ENCODE results near the gene PARD6B. TPM values are rescaled to one million over a fixed set of nuclear protein-coding genes. Genes with fewer than 3 reads are reported as not detected.
A peak's percentile ranks its signal among the peaks of the same experiment; 100 is the strongest.

PARD6B gene, protein sequence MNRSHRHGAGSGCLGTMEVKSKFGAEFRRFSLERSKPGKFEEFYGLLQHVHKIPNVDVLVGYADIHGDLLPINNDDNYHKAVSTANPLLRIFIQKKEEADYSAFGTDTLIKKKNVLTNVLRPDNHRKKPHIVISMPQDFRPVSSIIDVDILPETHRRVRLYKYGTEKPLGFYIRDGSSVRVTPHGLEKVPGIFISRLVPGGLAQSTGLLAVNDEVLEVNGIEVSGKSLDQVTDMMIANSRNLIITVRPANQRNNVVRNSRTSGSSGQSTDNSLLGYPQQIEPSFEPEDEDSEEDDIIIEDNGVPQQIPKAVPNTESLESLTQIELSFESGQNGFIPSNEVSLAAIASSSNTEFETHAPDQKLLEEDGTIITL
- 18.9 and 24.5 TPM in 2 replicates for total RNA-seq (2014; rRNA removed; shearing (Covaris generic))

DNA sequence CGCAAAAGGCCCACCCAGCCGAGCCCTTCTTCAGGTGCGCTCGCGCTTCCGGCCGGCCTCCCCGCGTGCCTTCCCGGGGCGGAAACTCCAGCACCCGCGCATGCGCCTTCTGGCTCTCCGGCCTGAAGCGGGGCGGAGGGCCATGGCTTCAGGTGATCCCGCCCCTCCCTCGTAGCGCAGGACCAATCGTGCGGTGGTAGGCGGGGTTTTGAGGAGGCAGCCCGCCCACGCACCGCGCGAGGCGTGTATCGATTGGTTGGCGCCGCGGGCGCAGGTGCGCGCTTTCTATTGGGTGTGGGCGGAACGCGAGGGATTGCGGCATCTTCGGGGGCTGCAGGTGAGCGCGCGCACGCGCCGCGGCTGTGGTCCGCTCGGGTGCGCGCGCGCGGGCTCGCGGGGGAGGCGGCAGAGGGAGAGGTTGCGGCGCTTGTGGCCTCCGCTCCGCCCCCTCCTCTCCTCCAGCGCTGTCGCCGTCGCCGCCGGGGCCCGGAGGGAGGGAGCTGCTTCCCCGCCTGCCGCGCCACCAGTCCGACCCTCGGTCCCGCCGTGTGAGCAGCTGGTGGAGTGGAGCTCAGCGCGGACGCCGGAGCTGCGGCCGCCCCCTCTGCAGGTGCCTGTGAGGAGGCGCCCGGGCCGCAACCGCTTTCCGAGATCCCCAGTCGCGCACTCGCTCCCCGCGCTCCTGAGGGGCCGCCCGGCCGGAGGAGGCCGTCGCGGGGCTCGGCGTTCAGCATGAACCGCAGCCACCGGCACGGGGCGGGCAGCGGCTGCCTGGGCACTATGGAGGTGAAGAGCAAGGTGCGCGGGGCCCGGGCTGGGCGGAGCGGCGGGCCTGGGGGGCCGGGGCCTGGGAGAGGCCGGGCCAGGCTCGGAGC is at the start of gene PARD6B:
Gene PARD6B (plus strand): TSS at position 526 of the 875 bp plus-strand sequence. CDS start 207 bp downstream, at position 733.
- DNase-seq: peak; percentile 99
- no peaks in the 10 kb centered on the region; the same call in 1 of the 2 replicates for H3K27me3 ChIP-seq (ENCODE audit: control insufficient read depth, insufficient read depth, low read length)
- H3K36me3 ChIP-seq (replicated peaks; ENCODE audit: control insufficient read depth, insufficient read depth, low read length): no peaks in the 10 kb centered on the region; the same call in 1 of the 2 replicates
- H3K4me3 ChIP-seq (ENCODE audit: insufficient read depth, low read depth, low read length): peak within 1 kb of the TSS; percentile 91

DNA sequence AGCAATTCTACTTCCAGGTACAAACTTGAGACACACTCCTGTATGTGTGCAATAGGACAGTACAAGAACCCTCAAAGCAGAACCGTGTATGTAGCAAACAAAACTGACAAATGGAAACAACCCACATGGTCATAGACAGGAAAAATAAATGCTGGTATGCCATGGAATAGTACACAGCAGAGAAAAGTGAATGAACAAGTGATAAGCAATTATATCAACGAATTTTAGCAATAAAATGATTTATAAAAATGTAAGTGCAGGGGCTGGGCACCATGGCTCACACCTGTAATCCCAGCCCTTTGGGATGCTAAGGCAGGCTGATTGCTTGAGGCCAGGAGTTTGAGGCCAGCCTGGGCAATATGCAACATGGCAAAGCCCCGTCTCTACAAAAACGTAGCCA is 49.3 kb upstream of the PARD6B start:
- no peak for DNase-seq
- no peak overlapping the region for H3K4me3 ChIP-seq (ENCODE audit: insufficient read depth, low read depth, low read length)
- H3K27me3 ChIP-seq (ENCODE audit: control insufficient read depth, insufficient read depth, low read length): no peaks in the 10 kb centered on the region
- no peaks in the 10 kb centered on the region for H3K36me3 ChIP-seq (replicated peaks; ENCODE audit: control insufficient read depth, insufficient read depth, low read length)

DNA sequence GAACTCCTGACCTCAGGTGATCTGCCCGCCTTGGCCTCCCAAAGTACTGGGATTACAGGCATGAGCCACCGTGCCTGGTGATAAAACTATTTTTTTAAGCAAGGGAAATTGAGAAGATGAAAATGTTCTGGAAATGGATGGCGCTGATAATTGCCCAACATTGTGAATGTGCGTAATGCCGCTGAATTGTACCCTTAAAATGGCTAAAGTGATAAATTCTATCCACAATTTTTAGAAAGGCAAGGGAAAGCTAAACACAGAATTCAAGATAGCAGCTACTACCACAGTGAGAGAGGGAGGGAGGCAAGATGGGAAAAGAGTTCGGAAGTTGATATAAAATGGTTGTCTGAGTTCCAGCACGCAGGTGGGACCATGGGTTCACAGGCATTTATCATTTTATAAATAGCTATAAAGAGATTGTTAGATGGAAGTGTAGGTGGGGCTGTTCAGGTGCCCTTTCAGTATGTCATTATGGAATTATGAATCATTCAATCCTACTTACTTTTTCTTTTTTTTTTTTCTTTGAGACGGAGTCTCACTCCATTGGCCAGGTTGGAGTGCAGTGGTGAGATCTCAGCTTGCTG is 48.3 kb upstream of the PARD6B start:
- H3K27me3 ChIP-seq (ENCODE audit: control insufficient read depth, insufficient read depth, low read length): no peaks in the 10 kb centered on the region
- DNase-seq: no peak
- H3K4me3 ChIP-seq (ENCODE audit: insufficient read depth, low read depth, low read length): no peak overlapping the region
- no peaks in the 10 kb centered on the region for H3K36me3 ChIP-seq (replicated peaks; ENCODE audit: control insufficient read depth, insufficient read depth, low read length)

DNA sequence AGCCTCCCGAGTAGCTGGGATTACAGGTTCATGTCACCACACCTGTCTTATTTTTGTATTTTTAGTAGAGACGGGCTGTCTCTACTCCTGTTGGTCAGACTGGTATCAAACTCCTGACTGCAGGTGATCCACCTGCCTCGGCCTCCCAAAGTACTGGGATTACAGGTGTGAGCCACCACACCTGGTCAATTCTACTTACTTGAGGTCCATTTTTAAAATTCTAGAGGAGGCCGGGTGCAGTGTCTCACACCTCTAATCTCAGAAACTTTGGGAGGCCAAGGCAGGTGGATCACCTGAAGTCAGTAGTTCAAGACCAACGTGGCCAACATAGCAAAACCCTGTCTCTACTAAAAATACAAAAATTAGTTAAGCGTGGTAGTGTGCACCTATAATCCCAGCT is 47.8 kb upstream of the PARD6B start:
- Histone ChIP-seq H3K27me3 (ENCODE audit: control insufficient read depth, insufficient read depth, low read length) (no peaks in the 10 kb centered on the region), H3K4me3 (ENCODE audit: insufficient read depth, low read depth, low read length) (no peak overlapping the region), H3K36me3 (replicated peaks; ENCODE audit: control insufficient read depth, insufficient read depth, low read length) (no peaks in the 10 kb centered on the region)
- no peak for DNase-seq

DNA sequence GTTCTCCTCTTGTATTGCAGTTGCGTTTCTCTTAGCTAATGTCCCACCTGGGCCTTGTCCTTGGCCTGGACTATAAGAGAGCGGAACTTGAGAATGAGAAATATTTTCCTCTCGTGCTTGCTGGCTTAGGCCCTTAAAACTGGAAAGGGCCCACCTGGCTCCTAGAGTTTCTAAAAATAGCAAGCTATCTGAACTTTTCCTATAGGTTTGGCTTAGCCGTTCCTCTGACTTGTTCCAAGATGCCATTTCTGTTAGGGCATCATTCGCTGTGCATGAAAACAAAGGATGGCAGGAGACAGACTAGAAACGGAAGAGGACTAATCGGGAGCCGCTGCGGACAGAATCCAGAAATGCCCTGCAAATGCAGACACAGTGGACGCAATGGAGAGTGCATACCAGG is 44.6 kb upstream of the PARD6B start:
- Histone ChIP-seq H3K4me3 (ENCODE audit: insufficient read depth, low read depth, low read length) (no peak overlapping the region), H3K36me3 (replicated peaks; ENCODE audit: control insufficient read depth, insufficient read depth, low read length) (no peaks in the 10 kb centered on the region), H3K27me3 (ENCODE audit: control insufficient read depth, insufficient read depth, low read length) (no peaks in the 10 kb centered on the region)
- DNase-seq: no peak

DNA sequence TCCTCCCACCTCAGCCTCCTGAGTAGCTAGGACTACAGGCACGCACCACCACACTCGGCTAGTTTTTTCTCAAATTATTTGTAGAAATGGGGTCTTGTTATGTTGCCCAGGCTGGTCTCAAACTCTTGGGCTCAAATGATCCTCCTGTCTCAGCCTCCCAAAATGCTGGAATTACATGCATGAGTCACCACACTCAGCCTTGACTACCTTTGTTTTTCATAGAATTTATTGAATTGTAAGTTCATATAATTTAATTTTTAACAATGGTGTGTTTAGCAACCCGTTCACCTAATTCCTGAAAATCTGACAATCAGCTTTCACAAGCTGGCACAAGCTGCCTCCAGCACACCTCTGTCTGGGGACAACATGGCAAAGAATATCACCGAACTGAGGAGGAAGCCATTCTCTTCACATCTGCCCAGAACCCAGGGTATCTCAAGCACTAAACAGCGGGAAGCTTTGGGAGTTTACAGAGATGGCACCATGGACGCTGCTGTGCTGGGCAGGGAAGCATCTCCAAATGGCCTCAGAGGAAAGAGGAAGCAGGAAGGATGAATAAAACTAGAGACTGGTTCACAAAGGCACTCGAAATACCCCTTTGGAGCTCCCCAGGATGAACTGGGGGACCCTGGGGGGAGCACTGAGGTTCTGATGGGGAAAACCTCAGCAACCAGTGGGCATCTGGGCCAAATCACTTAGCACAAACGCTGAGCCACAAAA is 43.0 kb upstream of the PARD6B start:
- H3K36me3 ChIP-seq (replicated peaks; ENCODE audit: control insufficient read depth, insufficient read depth, low read length): no peaks in the 10 kb centered on the region
- H3K27me3 ChIP-seq (ENCODE audit: control insufficient read depth, insufficient read depth, low read length): no peaks in the 10 kb centered on the region
- H3K4me3 ChIP-seq (ENCODE audit: insufficient read depth, low read depth, low read length): no peak overlapping the region
- no peak for DNase-seq

DNA sequence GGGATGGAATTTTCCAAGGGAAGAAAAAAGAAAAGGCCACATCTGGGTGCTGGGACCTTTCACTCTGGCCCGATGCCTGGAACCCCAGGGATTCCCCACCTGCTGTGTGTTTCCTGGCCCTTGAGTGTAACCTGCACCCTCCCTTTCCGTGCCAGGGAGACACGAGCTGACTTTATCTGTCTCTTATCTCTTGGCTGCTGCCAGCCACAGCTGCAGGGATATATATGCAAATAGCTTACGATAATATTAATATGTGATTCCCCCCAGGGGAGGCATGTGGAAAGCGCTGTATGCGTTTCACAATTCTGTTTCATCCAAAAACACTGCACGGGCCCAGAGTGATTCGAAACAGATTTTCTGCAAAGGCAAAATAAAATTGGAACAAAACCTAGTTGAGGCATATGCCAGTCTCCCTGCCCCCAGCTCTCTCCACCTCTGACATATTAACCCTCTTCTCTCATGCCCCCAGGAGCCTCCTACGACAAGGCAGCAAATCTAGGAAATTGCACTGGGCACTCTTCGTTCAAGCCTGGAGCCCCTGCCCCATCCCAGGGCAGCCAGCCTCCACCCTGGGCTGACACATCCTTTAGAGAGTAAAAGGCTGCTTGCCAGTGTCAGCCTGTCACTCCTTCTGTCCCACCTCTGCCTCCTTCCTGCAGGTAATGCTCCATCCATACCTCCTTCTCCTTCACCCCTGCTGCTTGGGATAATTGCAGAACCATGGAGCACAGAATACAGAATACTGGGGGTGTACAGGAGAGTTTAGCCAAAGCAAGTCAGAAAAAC is 41.3 kb upstream of the PARD6B start:
- Histone ChIP-seq H3K4me3 (ENCODE audit: insufficient read depth, low read depth, low read length) (no peak overlapping the region), H3K27me3 (ENCODE audit: control insufficient read depth, insufficient read depth, low read length) (no peaks in the 10 kb centered on the region)

DNA sequence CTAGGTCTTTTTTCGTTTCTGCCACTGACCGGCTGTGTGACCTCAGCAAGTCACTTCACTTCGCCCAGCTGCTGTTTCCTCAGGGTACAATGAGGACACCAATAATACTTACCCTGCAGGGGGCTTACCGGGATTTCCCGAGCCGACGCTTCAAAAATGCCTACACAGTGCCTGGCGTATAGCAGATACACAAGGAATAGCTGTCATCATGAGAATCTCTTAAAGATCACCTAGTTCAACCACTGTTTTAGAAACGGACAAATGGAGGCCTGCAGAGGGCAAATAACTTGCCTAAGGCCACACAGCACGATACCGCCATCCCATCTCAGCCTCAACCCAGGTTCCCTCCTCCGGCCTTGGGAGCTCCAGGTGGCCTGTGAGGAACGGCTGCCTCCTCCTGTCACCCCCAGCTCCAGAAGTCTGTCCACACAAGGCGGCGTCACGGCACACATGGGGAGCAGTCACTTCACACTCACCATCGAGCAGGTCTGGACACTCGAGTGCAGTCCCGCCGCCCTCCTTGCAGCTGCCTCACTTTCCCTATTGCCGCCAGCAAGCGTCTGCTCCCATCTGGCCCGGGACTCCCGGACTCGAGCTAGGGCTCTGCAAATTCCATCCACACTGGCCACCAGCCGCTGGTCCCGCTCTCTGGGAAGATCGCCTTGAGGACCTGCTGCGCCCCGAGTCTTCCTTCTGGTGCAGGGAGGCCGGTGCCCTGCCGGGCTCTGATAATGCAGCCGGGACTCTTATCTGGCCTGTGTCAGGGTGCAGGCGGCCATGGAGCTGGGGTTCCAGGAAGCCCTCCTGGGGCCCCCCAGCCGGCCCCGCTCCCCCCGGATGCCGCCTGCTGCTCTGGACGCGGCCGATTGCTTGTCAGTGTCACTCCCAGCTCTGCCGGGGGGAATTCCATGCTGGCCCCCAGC is 40.5 kb upstream of the PARD6B start, which contains the start of gene RIPOR3:
Gene RIPOR3 (minus strand): TSS at position 893 of the 923 bp plus-strand sequence. CDS start 414 bp downstream, at position 479.
- H3K27me3 ChIP-seq (ENCODE audit: control insufficient read depth, insufficient read depth, low read length): no peaks in the 10 kb centered on the region
- DNase-seq: peak; percentile 79
- H3K36me3 ChIP-seq (replicated peaks; ENCODE audit: control insufficient read depth, insufficient read depth, low read length): no peaks in the 10 kb centered on the region
- peak within 1 kb of the TSS; percentile 47 for H3K4me3 ChIP-seq (ENCODE audit: insufficient read depth, low read depth, low read length)

More for the DNA sequence above, 41.3 kb upstream of the PARD6B start:
- H3K36me3 ChIP-seq (replicated peaks; ENCODE audit: control insufficient read depth, insufficient read depth, low read length): no peaks in the 10 kb centered on the region
- no peak for DNase-seq

DNA sequence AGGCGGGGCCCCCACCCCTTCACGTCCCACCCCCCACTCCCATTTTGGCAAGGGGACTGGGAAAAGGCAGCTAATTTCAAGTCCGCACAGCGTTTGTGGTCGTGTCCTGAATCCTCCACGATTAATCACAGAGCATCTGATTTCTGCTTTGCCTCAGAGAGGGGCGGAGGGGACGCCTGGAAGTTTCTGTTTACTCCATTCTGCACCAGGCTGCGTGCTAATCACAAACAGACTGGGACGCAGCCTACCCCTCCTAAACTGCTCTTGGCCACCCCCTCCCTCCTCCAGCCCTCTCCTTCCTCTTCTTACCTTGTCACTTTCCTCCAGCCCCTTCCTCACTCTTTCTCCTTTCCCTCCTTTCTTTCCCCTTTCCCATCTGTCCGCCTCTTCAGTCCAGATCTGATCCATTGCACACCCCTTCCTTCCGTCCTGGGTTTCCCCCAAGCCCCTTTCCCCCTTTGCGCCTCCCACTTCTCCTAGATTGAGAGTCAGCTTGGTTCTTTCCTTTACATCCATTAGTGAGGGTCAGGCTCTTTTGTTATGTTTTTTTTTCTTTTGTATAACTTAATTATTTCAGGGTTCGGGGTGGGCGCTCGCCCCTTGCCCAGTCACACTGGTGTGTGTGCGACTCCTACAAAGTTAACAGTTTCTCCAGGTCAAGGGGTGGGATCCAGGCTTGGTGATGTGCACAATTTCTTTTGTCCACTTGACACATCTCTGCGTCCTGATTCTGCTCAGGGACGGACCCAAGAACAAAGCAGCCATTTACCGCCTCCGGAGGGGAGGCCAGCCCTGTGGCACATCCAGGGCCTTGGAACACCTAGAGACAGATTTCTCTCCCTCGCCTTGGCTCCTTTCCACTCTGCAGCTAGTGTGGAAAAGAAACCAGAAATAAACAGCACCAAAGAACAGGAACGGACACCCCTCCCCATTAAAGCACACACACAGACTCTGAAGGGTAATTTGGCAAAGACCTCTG is 39.5 kb upstream of the PARD6B start:
- H3K27me3 ChIP-seq (ENCODE audit: control insufficient read depth, insufficient read depth, low read length): no peaks in the 10 kb centered on the region
- peak overlapping the region; percentile 47 for H3K4me3 ChIP-seq (ENCODE audit: insufficient read depth, low read depth, low read length)
- no peaks in the 10 kb centered on the region for H3K36me3 ChIP-seq (replicated peaks; ENCODE audit: control insufficient read depth, insufficient read depth, low read length)
- peak; percentile 77 for DNase-seq

DNA sequence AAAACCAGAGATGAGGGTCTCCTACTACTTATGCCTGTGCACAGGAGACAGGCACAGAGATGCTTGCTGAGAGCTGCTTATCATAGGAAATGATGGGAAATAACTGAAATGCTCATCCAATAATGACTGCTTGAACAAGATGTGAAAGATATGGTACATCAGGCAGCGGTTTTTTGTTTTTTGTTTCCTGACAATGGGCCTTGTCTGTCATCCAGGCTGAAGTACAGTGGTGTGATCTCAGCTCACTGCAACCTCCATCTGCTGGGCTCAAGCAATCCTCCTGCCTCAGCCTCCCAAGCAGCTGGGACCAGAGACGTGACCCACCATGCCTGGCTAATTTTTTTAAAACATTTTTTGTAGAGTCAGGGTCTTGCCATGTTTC is 38.8 kb upstream of the PARD6B start:
- Histone ChIP-seq H3K4me3 (ENCODE audit: insufficient read depth, low read depth, low read length) (no peak overlapping the region), H3K27me3 (ENCODE audit: control insufficient read depth, insufficient read depth, low read length) (no peaks in the 10 kb centered on the region), H3K36me3 (replicated peaks; ENCODE audit: control insufficient read depth, insufficient read depth, low read length) (no peaks in the 10 kb centered on the region)
- no peak for DNase-seq

DNA sequence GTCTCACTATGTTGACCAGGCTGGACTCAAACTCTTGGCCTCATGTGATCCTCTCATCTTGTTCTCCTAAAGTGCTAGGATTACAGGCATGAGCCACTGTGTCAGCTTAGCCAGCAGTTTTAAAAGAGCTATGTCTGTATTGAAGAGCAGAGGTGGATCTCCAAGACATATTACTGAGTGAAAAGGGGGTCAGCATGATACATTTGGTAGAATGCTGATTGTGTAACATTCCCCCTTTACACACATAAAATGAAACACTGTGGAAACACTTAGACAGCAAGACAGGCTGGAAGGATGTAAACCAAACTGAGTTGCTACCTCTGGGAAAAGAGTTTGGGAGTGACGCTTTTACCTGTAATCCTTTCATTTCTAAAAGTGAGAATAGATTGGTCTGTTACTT is 38.4 kb upstream of the PARD6B start:
- no peak overlapping the region for H3K4me3 ChIP-seq (ENCODE audit: insufficient read depth, low read depth, low read length)

More for the DNA sequence above, 38.4 kb upstream of the PARD6B start:
- no peaks in the 10 kb centered on the region for H3K27me3 ChIP-seq (ENCODE audit: control insufficient read depth, insufficient read depth, low read length)
- no peak for DNase-seq
- H3K36me3 ChIP-seq (replicated peaks; ENCODE audit: control insufficient read depth, insufficient read depth, low read length): no peaks in the 10 kb centered on the region

All from H7 (cell line).